Neutrophil (primary cell): ENCODE data around the gene BIRC5.
A peak's percentile ranks its signal among the peaks of the same experiment; 100 is the strongest.

Experiments
- H3K27ac ChIP-seq: fragments of 200-600 bp; sonication (generic); 2 replicates; pipeline ENCODE4 v1.5.1; 2016; ENCODE audit warnings: mild to moderate bottlenecking, moderate library complexity
- H3K27me3 ChIP-seq: fragments of 200-600 bp; sonication (generic); 2 replicates; pipeline ENCODE4 v1.6.0; 2016; ENCODE audit warnings: mild to moderate bottlenecking
- H3K36me3 ChIP-seq: fragments of 200-600 bp; sonication (generic); 2 replicates; pipeline ENCODE4 v1.5.1; 2017
- H3K4me1 ChIP-seq, 2 experiments: fragments of 200-600 bp in 1 of 2; sonication (generic) in 1 of 2; 1 replicate in 1 of 2; 2 replicates in 1 of 2; pipeline versions ENCODE4 v1.5.1 to v1.6.1; 2013 to 2016; ENCODE audit warnings: low read depth in 1 of 2, low read length in 1 of 2, mild to moderate bottlenecking in 1 of 2, moderate library complexity in 1 of 2; ENCODE audit not compliant: control insufficient read depth in 1 of 2, insufficient read depth in 1 of 2
- H3K4me3 ChIP-seq, 2 experiments: fragments of 200-600 bp in 1 of 2; sonication (generic) in 1 of 2; 1 replicate in 1 of 2; 2 replicates in 1 of 2; pipeline ENCODE4 v1.5.1; 2013 to 2016; ENCODE audit warnings: low read depth in 1 of 2, low read length in 1 of 2, mild to moderate bottlenecking in 1 of 2, moderate library complexity in 1 of 2
- H3K9me3 ChIP-seq: fragments of 200-600 bp; sonication (generic); 2 replicates; pipeline ENCODE4 v1.5.1; 2016
- CTCF ChIP-seq: fragments of 200-600 bp; sonication (generic); IDR thresholded peaks from 2 replicates; pipeline ENCODE4 v1.5.1; 2016; ENCODE audit warnings: antibody characterized with exemption

BIRC5 gene

GRCh38 chr17:78214016-78214705 is at the start of gene BIRC5:
Gene BIRC5, plus strand, starts transcription at chr17:78214253. Its CDS starts 64 bp downstream, at chr17:78214317.
- Histone ChIP-seq H3K36me3 (peaks cover under 1% of the 10 kb centered on the region), H3K4me1 (peaks cover 10 to 14% of the 10 kb centered on the region in 2 experiments), H3K27ac (peak within 1 kb of the TSS; percentile 21), H3K9me3 (no peaks in the 10 kb centered on the region), H3K27me3 (no peaks in the 10 kb centered on the region), H3K4me3 (peak within 1 kb of the TSS; percentile 57 to 67)
- peak; percentile 18 for TF ChIP-seq CTCF

DNA sequence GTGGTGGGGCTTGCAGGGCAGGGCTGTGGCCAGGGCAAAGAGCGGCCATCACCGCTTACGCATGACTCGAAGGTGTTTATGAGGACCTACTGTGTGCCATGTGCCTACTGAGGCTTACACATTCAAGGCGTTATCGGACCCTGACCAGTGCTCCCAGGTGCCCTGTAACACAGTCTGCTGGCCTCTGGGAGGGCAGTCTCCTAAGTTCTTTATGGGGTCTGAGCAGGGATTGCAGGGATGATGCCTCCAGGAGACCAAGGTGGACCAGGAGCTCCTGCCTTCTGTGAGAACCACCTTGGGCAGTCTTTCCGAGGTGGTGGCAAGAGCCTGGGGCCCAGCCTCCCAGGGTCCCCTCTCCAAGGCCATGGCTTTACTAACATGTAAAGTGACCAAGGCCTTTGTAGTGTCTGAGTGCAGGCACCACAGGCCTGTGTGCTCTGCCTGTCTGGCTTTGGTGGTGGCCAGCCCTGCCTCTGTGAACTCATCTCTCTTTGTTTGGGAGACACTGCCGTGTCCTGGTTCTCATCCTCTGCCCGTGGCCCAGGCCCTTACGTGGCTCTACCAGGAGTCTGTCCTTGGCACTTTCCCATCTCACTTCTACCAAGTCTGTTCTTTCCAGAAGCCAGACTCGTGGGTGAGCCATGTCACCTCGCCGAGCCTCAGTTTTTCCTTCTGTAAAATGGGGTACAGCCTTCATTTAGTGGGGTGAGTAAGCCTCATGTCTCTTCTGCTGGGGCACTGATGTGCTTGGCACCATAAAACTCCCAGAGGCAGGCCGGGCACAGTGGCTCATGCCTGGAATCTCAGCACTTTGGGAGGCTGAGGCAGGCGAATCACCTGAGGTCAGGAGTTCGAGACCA is 49.1 kb upstream of the BIRC5 start:
- Histone ChIP-seq H3K9me3 (no peaks in the 10 kb centered on the region), H3K4me1 (peaks cover 16 to 24% of the 10 kb centered on the region in 2 experiments), H3K27ac (no peak overlapping the region), H3K4me3 (no peak overlapping the region), H3K36me3 (no peaks in the 10 kb centered on the region), H3K27me3 (no peaks in the 10 kb centered on the region)
- no peak for TF ChIP-seq CTCF

GRCh38 chr17:78166416-78166815 is 47.6 kb upstream of the BIRC5 start:
- Histone ChIP-seq H3K27me3 (no peaks in the 10 kb centered on the region), H3K36me3 (peaks cover 8% of the 10 kb centered on the region), H3K27ac (no peak overlapping the region), H3K4me1 (peaks cover 30 to 38% of the 10 kb centered on the region in 2 experiments), H3K4me3 (no peak overlapping the region), H3K9me3 (no peaks in the 10 kb centered on the region)
- TF ChIP-seq CTCF, result no peak

DNA sequence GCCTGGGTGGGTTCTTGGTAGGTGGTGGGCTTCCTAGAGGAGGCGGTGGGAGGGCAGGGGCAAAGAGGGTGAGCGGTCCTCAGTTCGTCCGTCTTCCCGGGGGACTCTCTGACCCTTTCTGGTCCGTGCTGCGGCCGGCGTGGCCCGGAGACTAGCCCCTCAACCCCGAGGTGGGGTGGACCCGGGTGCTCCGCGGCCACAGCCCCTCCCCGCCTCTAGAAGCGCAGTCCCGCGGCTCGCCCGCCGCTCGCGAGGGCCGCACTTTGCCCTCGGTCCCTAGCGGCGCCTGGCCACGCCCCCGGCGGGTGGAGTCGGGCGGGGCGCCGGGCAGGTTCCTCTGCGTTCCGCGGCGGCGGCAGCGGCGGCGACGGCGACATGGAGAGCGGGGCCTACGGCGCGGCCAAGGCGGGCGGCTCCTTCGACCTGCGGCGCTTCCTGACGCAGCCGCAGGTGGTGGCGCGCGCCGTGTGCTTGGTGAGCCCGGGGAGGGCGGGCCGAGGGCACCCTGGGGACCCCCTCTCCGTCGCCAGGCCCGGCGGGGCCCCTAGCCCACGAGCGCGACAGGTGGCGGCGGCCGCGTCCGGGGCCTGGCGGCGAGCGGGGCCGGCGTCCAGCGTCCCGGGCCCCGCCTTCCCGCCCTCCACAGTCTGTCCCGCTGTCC is 45.7 kb upstream of the BIRC5 start, which contains the start of gene SYNGR2:
SYNGR2 (plus strand) TSS at position 340 of the 661 bp plus-strand sequence; CDS start at position 376, 36 bp downstream.
- Histone ChIP-seq H3K9me3 (no peaks in the 10 kb centered on the region), H3K36me3 (peaks cover 20% of the 10 kb centered on the region), H3K4me1 (peaks cover 50 to 58% of the 10 kb centered on the region in 2 experiments), H3K27ac (peak within 1 kb of the TSS; percentile 79), H3K27me3 (no peaks in the 10 kb centered on the region), H3K4me3 (peak within 1 kb of the TSS; percentile 60 to 79)
- peak; percentile 61 for TF ChIP-seq CTCF
